Measurements from ENCODE around the gene EPHA10. TPM values are rescaled to one million over a fixed set of nuclear protein-coding genes. Genes with fewer than 3 reads are reported as not detected.

Gene EPHA10
- total RNA-seq, 1 donor from 2014 or later = 1.6 TPM

Other genes starting within 250 kb of the EPHA10 start
- gene SNIP1, start 210.8 kb downstream of the EPHA10 start, total RNA-seq = 17.3 TPM
- 11.5 TPM for gene DNALI1, start 208.2 kb downstream of the EPHA10 start, total RNA-seq
- 34.0 TPM for gene GNL2, start 169.2 kb downstream of the EPHA10 start, total RNA-seq
- gene RSPO1, start 130.2 kb downstream of the EPHA10 start, total RNA-seq = 0.13 TPM
- 0.85 TPM for gene CDCA8, start 72.6 kb downstream of the EPHA10 start, total RNA-seq
- 2.3 TPM for gene MANEAL, start 28.7 kb upstream of the EPHA10 start, total RNA-seq
- gene C1orf122, start 42.7 kb upstream of the EPHA10 start, total RNA-seq = 30.3 TPM
- gene YRDC, start 43.1 kb upstream of the EPHA10 start, total RNA-seq = 8.1 TPM
- 33.0 TPM for gene MTF1, start 94.5 kb upstream of the EPHA10 start, total RNA-seq
- 44.4 TPM for gene INPP5B, start 181.9 kb upstream of the EPHA10 start, total RNA-seq
- 47.9 TPM for gene SF3A3, start 224.9 kb upstream of the EPHA10 start, total RNA-seq
- gene FHL3, start 240.4 kb upstream of the EPHA10 start, total RNA-seq = 27.9 TPM
- gene UTP11, start 247.6 kb upstream of the EPHA10 start, total RNA-seq = 32.6 TPM

Measured in sciatic nerve (tissue), 1 donor.